Adrenal gland (tissue), 12 donors: ENCODE measurements around the gene TRAPPC8. TPM values are rescaled to one million over a fixed set of nuclear protein-coding genes. Genes with fewer than 3 reads are reported as not detected.
"Not testable (repeated sequence)": the region's sequence is repeated elsewhere in the genome, so short reads cannot be mapped to it uniquely, and the experiment has no call there.

ENCODE experiments used
- DNase-seq, 7 donors: peaks; one replicate each; pipeline ENCODE4 v3.0.0-alpha.2; 2019 to 2020
- H3K27ac ChIP-seq, 5 donors: fragments of 200-600 bp; sonication (generic) in 4 of 5; 1 replicate in 3 of 5; 2 replicates in 2 of 5; pipeline versions ENCODE4 v1.5.1 to v1.8.0; 2016 to 2020; ENCODE audit warnings: mild to moderate bottlenecking in 1 of 5
- H3K27me3 ChIP-seq: fragments of 200-600 bp; 2 replicates; pipeline ENCODE4 v1.8.0; 2021
- H3K36me3 ChIP-seq, 2 donors: fragments of 200-600 bp; replicated peaks in 1 of 2; 1 replicate in 1 of 2; 2 replicates in 1 of 2; pipeline versions ENCODE4 v1.5.1 to v1.8.0; 2018 to 2022
- H3K4me1 ChIP-seq, 2 donors: fragments of 200-600 bp; replicated peaks in 1 of 2; 1 replicate in 1 of 2; 2 replicates in 1 of 2; pipeline versions ENCODE4 v1.5.1 to v1.8.0; 2018 to 2021
- H3K4me3 ChIP-seq, 4 donors: fragments of 200-600 bp; sonication (generic) in 3 of 4; one replicate each; pipeline ENCODE4 v1.5.1; 2016 to 2018
- H3K9me3 ChIP-seq, 3 donors: fragments of 200-600 bp; sonication (generic) in 1 of 3; replicated peaks in 1 of 3; 1 replicate in 2 of 3; 2 replicates in 1 of 3; pipeline versions ENCODE4 v1.5.1 to v1.8.0; 2016 to 2021
- POLR2A ChIP-seq, 2 donors: fragments of 450-650 bp; IDR thresholded peaks; one replicate each; pipeline ENCODE4 v1.6.1; 2017; ENCODE audit warnings: antibody characterized with exemption in 2 of 2, mild to moderate bottlenecking in 2 of 2, moderate library complexity in 1 of 2
- WGBS, 4 donors: extraction: QIAGEN DNeasy Blood & Tissue Kit in 2 of 4; methylation state at CpG; one replicate each; pipeline versions ENCODE4 v1.1.5 to v1.1.7; 2013 to 2017; 5-methylcytosine and 5-hydroxymethylcytosine counted together
- intact Hi-C, 2 donors: fragments of 100-400 bp; cut with DNase I; formaldehyde crosslinking; loops; one replicate each; pipeline versions ENCODE4 v1.14.1 to v1.15.0; 2022 to 2023
- polyA plus RNA-seq, 3 donors: library from polyadenylated mRNA; stranded (reverse); fragments of 200-250 nt in 2 of 3; fragments of 350-450 nt in 1 of 3; fragmentation: Illumina TruSeq in 1 of 3; extraction: RNeasy Lipid Tissue Mini Kit (QIAGEN cat#74804) in 1 of 3; gene quantifications; one replicate each; pipeline ENCODE4 v1.2.3, GENCODE V29; 2013 to 2014
- total RNA-seq, 9 donors: library from RNA; depleted of rRNA in 4 of 9; stranded (reverse); fragments of >200 nt in 4 of 9; fragments of 120-200 nt in 1 of 9; fragmentation: NEBNext Ultra II Directional in 1 of 9; extraction: Animal tissue kit (Norgen Biotek cat#: 25700) in 1 of 9; gene quantifications; one replicate each; pipeline versions ENCODE4 v1.1.0 to v1.2.4, GENCODE V29; 2013 to 2023
- TF ChIP-seq, protein P1 (sequence below), 6 experiments: fragments of 450-650 bp in 4 of 6; fragments of 200-600 bp in 2 of 6; sonication (generic) in 1 of 6; IDR thresholded peaks; 1 replicate in 5 of 6; 2 replicates in 1 of 6; pipeline versions ENCODE4 v1.5.1 to v1.8.0; 2016 to 2021; ENCODE audit warnings: antibody characterized with exemption in 6 of 6, mild to moderate bottlenecking in 2 of 6, moderate library complexity in 1 of 6
- donor health status: healthy with polysubstance abuse.
- donor health status: Bipolar disorder and iron deficiency.
- donor health status: DM: yes; HTN: yes; CAD: no.
- donor health status: DM: no; HTN: no; CAD: no.
- donor health status: DM: no; HTN: no; CAD: no.
- donor health status: DM: yes; HTN: yes; CAD: no.

The TRAPPC8 gene
- total and polyA plus RNA-seq, 12 donors: 12.8 to 69.6 (median 43.1) TPM

DNA sequence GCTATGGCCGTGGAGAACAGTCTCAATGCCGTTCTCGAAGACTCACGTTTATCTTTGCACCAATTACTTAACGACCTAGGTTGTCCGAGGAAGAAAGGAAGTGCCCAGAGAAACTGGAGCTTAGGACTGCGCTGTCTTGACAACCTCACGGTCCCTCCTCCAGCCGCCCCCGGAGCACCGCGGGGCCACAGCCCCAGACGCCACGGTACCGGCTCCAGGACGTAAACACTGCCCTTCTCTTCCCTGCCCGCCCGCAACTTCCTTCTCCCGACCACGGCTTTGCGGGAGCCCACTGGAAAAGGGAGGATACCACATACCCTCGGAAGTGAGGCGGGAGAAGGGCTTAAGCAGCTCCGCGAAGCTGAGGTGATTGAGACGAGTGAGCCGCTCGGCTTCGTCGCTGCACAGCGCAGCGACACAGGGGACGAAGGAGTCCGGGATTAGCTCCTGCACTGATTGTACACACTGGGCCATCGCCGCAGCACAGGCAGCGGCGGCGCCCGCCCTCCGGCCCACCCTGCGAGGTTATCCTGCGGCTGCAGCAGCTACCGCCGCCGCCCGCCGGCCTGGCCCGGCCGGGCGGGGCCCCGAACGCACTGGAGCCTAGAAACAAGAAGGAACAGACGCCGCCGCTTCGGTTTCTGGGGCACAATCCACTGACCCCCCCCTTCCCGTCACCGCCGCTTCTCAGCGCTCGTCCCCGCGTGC is 483 bp downstream of the TRAPPC8 start:
- Histone ChIP-seq H3K27me3 (no peaks in the 10 kb centered on the region), H3K4me1 (peaks cover 22 to 27% of the 10 kb centered on the region in 2 donors), H3K4me3 (peak overlapping the region; percentile 54 to 100 (median 98)), H3K27ac (peak overlapping the region; percentile 90 to 98 (median 95)), H3K9me3 (no peaks in the 10 kb centered on the region), H3K36me3 (no peaks in the 10 kb centered on the region)
- peak in 5 of 7 donors; percentile 45 to 58 (median 51) for DNase-seq
- TF ChIP-seq, protein P1, sequence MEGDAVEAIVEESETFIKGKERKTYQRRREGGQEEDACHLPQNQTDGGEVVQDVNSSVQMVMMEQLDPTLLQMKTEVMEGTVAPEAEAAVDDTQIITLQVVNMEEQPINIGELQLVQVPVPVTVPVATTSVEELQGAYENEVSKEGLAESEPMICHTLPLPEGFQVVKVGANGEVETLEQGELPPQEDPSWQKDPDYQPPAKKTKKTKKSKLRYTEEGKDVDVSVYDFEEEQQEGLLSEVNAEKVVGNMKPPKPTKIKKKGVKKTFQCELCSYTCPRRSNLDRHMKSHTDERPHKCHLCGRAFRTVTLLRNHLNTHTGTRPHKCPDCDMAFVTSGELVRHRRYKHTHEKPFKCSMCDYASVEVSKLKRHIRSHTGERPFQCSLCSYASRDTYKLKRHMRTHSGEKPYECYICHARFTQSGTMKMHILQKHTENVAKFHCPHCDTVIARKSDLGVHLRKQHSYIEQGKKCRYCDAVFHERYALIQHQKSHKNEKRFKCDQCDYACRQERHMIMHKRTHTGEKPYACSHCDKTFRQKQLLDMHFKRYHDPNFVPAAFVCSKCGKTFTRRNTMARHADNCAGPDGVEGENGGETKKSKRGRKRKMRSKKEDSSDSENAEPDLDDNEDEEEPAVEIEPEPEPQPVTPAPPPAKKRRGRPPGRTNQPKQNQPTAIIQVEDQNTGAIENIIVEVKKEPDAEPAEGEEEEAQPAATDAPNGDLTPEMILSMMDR (IDR thresholded peaks at IDR 0.05): no peak
- peak; percentile 4 to 47 for TF ChIP-seq POLR2A (IDR thresholded peaks at IDR 0.05)
- intact Hi-C loops: no loop called here
- 0 to 1% (median 0%) methylated on average over 13 to 64 of the region's 64 CpGs for WGBS, 4 donors

GRCh38 chr18:31941010-31941809 is 1.7 kb downstream of the TRAPPC8 start:
- Histone ChIP-seq H3K27me3 (no peaks in the 10 kb centered on the region), H3K27ac (peak overlapping the region in 2 of 5 donors; percentile 95 to 96), H3K4me3 (peak overlapping the region in 1 of 4 donors; percentile 100), H3K4me1 (peaks cover 22 to 27% of the 10 kb centered on the region in 2 donors), H3K9me3 (no peaks in the 10 kb centered on the region), H3K36me3 (no peaks in the 10 kb centered on the region)
- intact Hi-C loops: no loop called here
- DNase-seq: no peak
- no peak for TF ChIP-seq POLR2A (IDR thresholded peaks at IDR 0.05)
- TF ChIP-seq, protein P1 (IDR thresholded peaks at IDR 0.05): no peak
- 82 to 86% (median 83%) methylated on average over 24 of the region's 24 CpGs for WGBS, 4 donors

- intact Hi-C loops, H3K27ac ChIP-seq, DNase-seq, H3K4me3 ChIP-seq, H3K27me3 ChIP-seq, H3K9me3 ChIP-seq, H3K36me3 ChIP-seq: not testable (repeated sequence)
- peaks cover 10 to 14% of the 10 kb centered on the region in 2 donors for H3K4me1 ChIP-seq
- WGBS, 4 donors: 91 to 100% (median 99%) methylated on average over 8 of the region's 8 CpGs
These were observed 8.2 kb downstream of the TRAPPC8 start for GRCh38 chr18:31934773-31935172.

- H3K36me3 ChIP-seq: peaks cover 0 to 18% of the 10 kb centered on the region in 2 donors
- no peak overlapping the region for H3K4me3 ChIP-seq
- intact Hi-C loops: no loop called here
- H3K27ac ChIP-seq: no peak overlapping the region
- TF ChIP-seq, protein P1 (IDR thresholded peaks at IDR 0.05): no peak
- TF ChIP-seq POLR2A (IDR thresholded peaks at IDR 0.05): no peak
- H3K27me3 ChIP-seq: no peaks in the 10 kb centered on the region
- no peak for DNase-seq
- no peaks in the 10 kb centered on the region for H3K9me3 ChIP-seq
- H3K4me1 ChIP-seq: peaks cover 7 to 15% of the 10 kb centered on the region in 2 donors
- 86 to 94% (median 91%) methylated on average over 6 of the region's 6 CpGs for WGBS, 4 donors
These were observed 11.1 kb downstream of the TRAPPC8 start for GRCh38 chr18:31931886-31932240.
